Hippocampal formation (tissue), 2 donors: Measurements from ENCODE around the gene CCP110.
A peak's percentile ranks its signal among the peaks of the same experiment; 100 is the strongest.

ENCODE experiments used
- DNase-seq, 2 donors: peaks; one replicate each; lab custom pipeline; 2025; lab: John Stamatoyannopoulos, UW

CCP110 gene

GRCh38 chr16:19599968-19600716 lies 76.4 kb downstream of the CCP110 start:
- no peak for DNase-seq

- peak; percentile 48 to 86 for DNase-seq
These were observed 77.6 kb downstream of the CCP110 start for GRCh38 chr16:19601083-19601976.
